Peyer's patch (tissue), 4 donors: ENCODE results near the gene ANKFN1.

ENCODE experiments used
- CTCF ChIP-seq, 6 experiments: fragments of 450-650 bp in 4 of 6; fragments of 200-600 bp in 2 of 6; sonication (generic) in 1 of 6; IDR thresholded peaks; one replicate each; pipeline ENCODE4 v1.5.1; 2017 to 2019; ENCODE audit warnings: antibody characterized with exemption in 6 of 6, mild to moderate bottlenecking in 3 of 6, moderate library complexity in 1 of 6
- POLR2A ChIP-seq, 2 donors: fragments of 450-650 bp; IDR thresholded peaks; one replicate each; pipeline ENCODE4 v1.5.1; 2017; ENCODE audit warnings: antibody characterized with exemption in 2 of 2, mild to moderate bottlenecking in 2 of 2, moderate library complexity in 2 of 2

- TF ChIP-seq POLR2A (IDR thresholded peaks at IDR 0.05) (no peak), CTCF (IDR thresholded peaks at IDR 0.05) (no peak)
These were observed 353.1 kb downstream of the ANKFN1 start for GRCh38 chr17:56506349-56506748.
